Adrenal gland (tissue), 12 donors: ENCODE results near the gene MBD3L2. TPM values are rescaled to one million over a fixed set of nuclear protein-coding genes. Genes with fewer than 3 reads are reported as not detected.

ENCODE experiments used
- DNase-seq, 7 donors: peaks; one replicate each; pipeline ENCODE4 v3.0.0-alpha.2; 2019 to 2020
- H3K27ac ChIP-seq, 5 donors: fragments of 200-600 bp; sonication (generic) in 4 of 5; 1 replicate in 3 of 5; 2 replicates in 2 of 5; pipeline versions ENCODE4 v1.5.1 to v1.8.0; 2016 to 2020; ENCODE audit warnings: mild to moderate bottlenecking in 1 of 5
- H3K27me3 ChIP-seq: fragments of 200-600 bp; 2 replicates; pipeline ENCODE4 v1.8.0; 2021
- H3K36me3 ChIP-seq, 2 donors: fragments of 200-600 bp; replicated peaks in 1 of 2; 1 replicate in 1 of 2; 2 replicates in 1 of 2; pipeline versions ENCODE4 v1.5.1 to v1.8.0; 2018 to 2022
- H3K4me1 ChIP-seq, 2 donors: fragments of 200-600 bp; replicated peaks in 1 of 2; 1 replicate in 1 of 2; 2 replicates in 1 of 2; pipeline versions ENCODE4 v1.5.1 to v1.8.0; 2018 to 2021
- H3K4me3 ChIP-seq, 4 donors: fragments of 200-600 bp; sonication (generic) in 3 of 4; one replicate each; pipeline ENCODE4 v1.5.1; 2016 to 2018
- H3K9me3 ChIP-seq, 3 donors: fragments of 200-600 bp; sonication (generic) in 1 of 3; replicated peaks in 1 of 3; 1 replicate in 2 of 3; 2 replicates in 1 of 3; pipeline versions ENCODE4 v1.5.1 to v1.8.0; 2016 to 2021
- POLR2A ChIP-seq, 2 donors: fragments of 450-650 bp; IDR thresholded peaks; one replicate each; pipeline ENCODE4 v1.6.1; 2017; ENCODE audit warnings: antibody characterized with exemption in 2 of 2, mild to moderate bottlenecking in 2 of 2, moderate library complexity in 1 of 2
- WGBS, 4 donors: extraction: QIAGEN DNeasy Blood & Tissue Kit in 2 of 4; methylation state at CpG; one replicate each; pipeline versions ENCODE4 v1.1.5 to v1.1.7; 2013 to 2017; 5-methylcytosine and 5-hydroxymethylcytosine counted together
- intact Hi-C, 2 donors: fragments of 100-400 bp; cut with DNase I; formaldehyde crosslinking; loops; one replicate each; pipeline versions ENCODE4 v1.14.1 to v1.15.0; 2022 to 2023
- polyA plus RNA-seq, 3 donors: library from polyadenylated mRNA; stranded (reverse); fragments of 200-250 nt in 2 of 3; fragments of 350-450 nt in 1 of 3; fragmentation: Illumina TruSeq in 1 of 3; extraction: RNeasy Lipid Tissue Mini Kit (QIAGEN cat#74804) in 1 of 3; gene quantifications; one replicate each; pipeline ENCODE4 v1.2.3, GENCODE V29; 2013 to 2014
- total RNA-seq, 9 donors: library from RNA; depleted of rRNA in 4 of 9; stranded (reverse); fragments of >200 nt in 4 of 9; fragments of 120-200 nt in 1 of 9; fragmentation: NEBNext Ultra II Directional in 1 of 9; extraction: Animal tissue kit (Norgen Biotek cat#: 25700) in 1 of 9; gene quantifications; one replicate each; pipeline versions ENCODE4 v1.1.0 to v1.2.4, GENCODE V29; 2013 to 2023
- TF ChIP-seq, protein P1 (sequence below), 6 experiments: fragments of 450-650 bp in 4 of 6; fragments of 200-600 bp in 2 of 6; sonication (generic) in 1 of 6; IDR thresholded peaks; 1 replicate in 5 of 6; 2 replicates in 1 of 6; pipeline versions ENCODE4 v1.5.1 to v1.8.0; 2016 to 2021; ENCODE audit warnings: antibody characterized with exemption in 6 of 6, mild to moderate bottlenecking in 2 of 6, moderate library complexity in 1 of 6
- donor health status: healthy with polysubstance abuse.
- donor health status: Bipolar disorder and iron deficiency.
- donor health status: DM: yes; HTN: yes; CAD: no.
- donor health status: DM: no; HTN: no; CAD: no.
- donor health status: DM: no; HTN: no; CAD: no.
- donor health status: DM: yes; HTN: yes; CAD: no.

The MBD3L2 gene
- total and polyA plus RNA-seq, 12 donors = not detected

- Histone ChIP-seq H3K36me3 (peaks cover 0 to 87% of the 10 kb centered on the region in 2 donors), H3K27me3 (no peaks in the 10 kb centered on the region), H3K9me3 (peaks cover 0 to 39% (median 13%) of the 10 kb centered on the region in 3 donors), H3K4me1 (peaks cover 0 to 1% of the 10 kb centered on the region in 2 donors), H3K27ac (no peak overlapping the region), H3K4me3 (no peak overlapping the region)
- peak in 1 of 7 donors; percentile 44 for DNase-seq
- intact Hi-C loops = no loop called here
- 95 to 99% (median 98%) methylated on average over 5 to 6 of the region's 6 CpGs for WGBS, 4 donors
- no peak for TF ChIP-seq POLR2A (IDR thresholded peaks at IDR 0.05)
- TF ChIP-seq, protein P1, sequence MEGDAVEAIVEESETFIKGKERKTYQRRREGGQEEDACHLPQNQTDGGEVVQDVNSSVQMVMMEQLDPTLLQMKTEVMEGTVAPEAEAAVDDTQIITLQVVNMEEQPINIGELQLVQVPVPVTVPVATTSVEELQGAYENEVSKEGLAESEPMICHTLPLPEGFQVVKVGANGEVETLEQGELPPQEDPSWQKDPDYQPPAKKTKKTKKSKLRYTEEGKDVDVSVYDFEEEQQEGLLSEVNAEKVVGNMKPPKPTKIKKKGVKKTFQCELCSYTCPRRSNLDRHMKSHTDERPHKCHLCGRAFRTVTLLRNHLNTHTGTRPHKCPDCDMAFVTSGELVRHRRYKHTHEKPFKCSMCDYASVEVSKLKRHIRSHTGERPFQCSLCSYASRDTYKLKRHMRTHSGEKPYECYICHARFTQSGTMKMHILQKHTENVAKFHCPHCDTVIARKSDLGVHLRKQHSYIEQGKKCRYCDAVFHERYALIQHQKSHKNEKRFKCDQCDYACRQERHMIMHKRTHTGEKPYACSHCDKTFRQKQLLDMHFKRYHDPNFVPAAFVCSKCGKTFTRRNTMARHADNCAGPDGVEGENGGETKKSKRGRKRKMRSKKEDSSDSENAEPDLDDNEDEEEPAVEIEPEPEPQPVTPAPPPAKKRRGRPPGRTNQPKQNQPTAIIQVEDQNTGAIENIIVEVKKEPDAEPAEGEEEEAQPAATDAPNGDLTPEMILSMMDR (IDR thresholded peaks at IDR 0.05) = no peak
Measured at GRCh38 chr19:7076151-7076550, 27.0 kb downstream of the MBD3L2 start.

DNA sequence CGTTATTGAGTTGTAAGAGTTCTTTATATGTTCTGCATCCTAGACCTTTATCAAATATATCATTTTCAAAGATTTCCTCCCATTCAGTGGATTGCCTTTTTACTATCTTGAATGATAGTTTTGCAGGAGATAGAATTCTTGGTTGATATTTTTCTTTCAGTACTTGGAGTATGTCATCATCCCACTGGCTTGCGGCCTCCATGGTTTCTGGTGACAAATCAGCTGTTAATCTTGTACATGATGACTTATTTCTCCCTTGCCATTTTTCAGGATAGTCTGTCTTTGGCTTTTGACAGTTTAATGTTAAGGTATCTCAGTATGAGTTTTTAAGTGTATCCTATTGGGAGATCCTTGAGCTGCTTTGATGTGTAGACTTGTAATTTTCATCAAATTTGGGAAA lies 28.9 kb downstream of the MBD3L2 start:
- H3K27me3 ChIP-seq = no peaks in the 10 kb centered on the region
- H3K4me1 ChIP-seq = no peaks in the 10 kb centered on the region
- TF ChIP-seq POLR2A (IDR thresholded peaks at IDR 0.05) = no peak
- TF ChIP-seq, protein P1 (IDR thresholded peaks at IDR 0.05) = no peak
- no peak overlapping the region for H3K27ac ChIP-seq
- peaks cover 0 to 90% of the 10 kb centered on the region in 2 donors for H3K36me3 ChIP-seq
- DNase-seq = no peak
- intact Hi-C loops = no loop called here
- no peak overlapping the region for H3K4me3 ChIP-seq
- H3K9me3 ChIP-seq = peaks cover 0 to 57% (median 16%) of the 10 kb centered on the region in 3 donors
- 93 to 100% (median 97%) methylated on average over 2 of the region's 2 CpGs for WGBS, 4 donors

GRCh38 chr19:7083076-7083956 lies 34.2 kb downstream of the MBD3L2 start:
- Histone ChIP-seq H3K36me3 (peaks cover 0 to 52% of the 10 kb centered on the region in 2 donors), H3K4me3 (peak overlapping the region in 1 of 4 donors; percentile 1), H3K4me1 (no peaks in the 10 kb centered on the region), H3K9me3 (peaks cover 7 to 80% (median 16%) of the 10 kb centered on the region in 3 donors), H3K27ac (no peak overlapping the region), H3K27me3 (no peaks in the 10 kb centered on the region)
- DNase-seq = peak in 1 of 7 donors; percentile 44
- WGBS, 4 donors = 96 to 97% (median 97%) methylated on average over 15 of the region's 15 CpGs
- intact Hi-C loops = no loop called here
- TF ChIP-seq, protein P1 (IDR thresholded peaks at IDR 0.05) = no peak
- TF ChIP-seq POLR2A (IDR thresholded peaks at IDR 0.05) = no peak

DNA sequence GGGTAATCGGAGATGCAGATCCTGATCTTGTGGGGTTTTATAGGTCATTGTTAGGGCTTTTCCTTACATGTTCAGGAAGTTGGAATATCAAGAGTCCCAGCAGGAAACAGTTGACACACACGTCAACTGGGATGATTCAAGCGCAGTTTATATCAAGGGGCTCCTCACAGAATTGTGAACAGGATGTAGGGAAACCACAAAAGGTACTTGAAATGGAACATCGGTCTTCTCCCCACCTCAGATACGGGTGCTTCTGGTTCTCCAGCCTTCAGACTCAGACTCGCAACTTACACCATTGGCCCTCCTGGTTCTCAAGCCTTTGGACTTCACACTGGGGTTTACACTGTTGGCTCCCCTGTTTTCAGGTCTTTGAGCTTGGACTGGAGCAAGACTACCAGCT lies 39.9 kb downstream of the MBD3L2 start:
- peaks cover 0 to 42% (median 7%) of the 10 kb centered on the region in 3 donors for H3K9me3 ChIP-seq
- no peak overlapping the region for H3K27ac ChIP-seq
- TF ChIP-seq POLR2A (IDR thresholded peaks at IDR 0.05) = no peak
- TF ChIP-seq, protein P1 (IDR thresholded peaks at IDR 0.05) = no peak
- intact Hi-C loops = no loop called here
- no peaks in the 10 kb centered on the region for H3K27me3 ChIP-seq
- 91 to 98% (median 94%) methylated on average over 6 of the region's 6 CpGs for WGBS, 4 donors
- no peaks in the 10 kb centered on the region for H3K4me1 ChIP-seq
- H3K36me3 ChIP-seq = peaks cover 0 to 1% of the 10 kb centered on the region in 2 donors
- DNase-seq = no peak
- H3K4me3 ChIP-seq = no peak overlapping the region
